Upper lobe of left lung (tissue), 6 donors: ENCODE measurements around the gene PGBD5. TPM values are rescaled to one million over a fixed set of nuclear protein-coding genes. Genes with fewer than 3 reads are reported as not detected.

ENCODE experiments used
- ATAC-seq, 2 donors: fragments of 200-7000 bp; cut with Tn5 transposase; one replicate each; pipeline ENCODE4 v1.9.1; 2022; ENCODE audit warnings: mild to moderate bottlenecking in 2 of 2, moderate library complexity in 2 of 2; ENCODE audit not compliant: low FRiP score in 2 of 2
- DNase-seq, 2 donors: peaks; one replicate each; pipeline ENCODE4 v3.0.0-alpha.2; 2019 to 2020
- H3K27ac ChIP-seq, 4 donors: fragments of 200-600 bp; sonication (generic); one replicate each; pipeline ENCODE4 v1.5.1; 2016 to 2019
- H3K27me3 ChIP-seq, 4 donors: fragments of 200-600 bp; sonication (generic); one replicate each; pipeline ENCODE4 v1.5.1; 2017 to 2019
- H3K36me3 ChIP-seq, 4 donors: fragments of 200-600 bp; sonication (generic); one replicate each; pipeline ENCODE4 v1.5.1; 2016 to 2019
- H3K4me1 ChIP-seq, 4 donors: fragments of 200-600 bp; sonication (generic); one replicate each; pipeline ENCODE4 v1.5.1; 2018 to 2019
- H3K4me3 ChIP-seq, 4 donors: fragments of 200-600 bp; sonication (generic); one replicate each; pipeline ENCODE4 v1.5.1; 2017 to 2019; ENCODE audit warnings: mild to moderate bottlenecking in 2 of 4, moderate library complexity in 1 of 4
- H3K9me3 ChIP-seq, 4 donors: fragments of 200-600 bp; sonication (generic); one replicate each; pipeline ENCODE4 v1.5.1; 2018 to 2019
- CTCF ChIP-seq, 6 experiments: fragments of 450-650 bp in 4 of 6; fragments of 200-600 bp in 2 of 6; sonication (generic) in 2 of 6; IDR thresholded peaks; one replicate each; pipeline ENCODE4 v1.5.1; 2016 to 2019; ENCODE audit warnings: antibody characterized with exemption in 6 of 6
- EP300 ChIP-seq, 4 donors: sonication (generic); formaldehyde crosslinking; IDR thresholded peaks; one replicate each; pipeline ENCODE4 v1.5.1; 2017; ENCODE audit warnings: antibody characterized with exemption in 4 of 4, control low read depth in 2 of 4
- POLR2A ChIP-seq, 4 donors: fragments of 450-650 bp; IDR thresholded peaks; one replicate each; pipeline ENCODE4 v1.5.1; 2016 to 2017; ENCODE audit warnings: antibody characterized with exemption in 4 of 4, mild to moderate bottlenecking in 2 of 4
- POLR2AphosphoS5 ChIP-seq, 2 donors: sonication (generic); formaldehyde crosslinking; IDR thresholded peaks; one replicate each; pipeline ENCODE4 v1.5.1; 2017; ENCODE audit warnings: antibody characterized with exemption in 2 of 2
- WGBS, 2 donors: methylation state at CpG; one replicate each; pipeline ENCODE4 v1.1.5; 2017 to 2018; 5-methylcytosine and 5-hydroxymethylcytosine counted together
- total RNA-seq, 6 donors: library from RNA; depleted of rRNA in 4 of 6; stranded (reverse); fragments of >200 nt in 4 of 6; gene quantifications; one replicate each; pipeline versions ENCODE4 v1.1.0 to v1.2.1, GENCODE V29; 2016 to 2021
- donor health status: DM: no; HTN: no; CAD: no; lungs with moderate emphysema.
- donor health status: DM: no; HTN: yes; CAD: no; lungs with severe emphysema.

Gene PGBD5
- total RNA-seq, 6 donors from 2014 or later = 0.78 to 5.0 (median 3.9) TPM

- WGBS, 2 donors = 77 to 80% methylated on average over 4 of the region's 4 CpGs
- no peaks in the 10 kb centered on the region for H3K27me3 ChIP-seq
- DNase-seq (no peak), ATAC-seq (no peak)
- no peak overlapping the region for H3K27ac ChIP-seq
- no peaks in the 10 kb centered on the region for H3K36me3 ChIP-seq
- H3K9me3 ChIP-seq = no peaks in the 10 kb centered on the region
- no peaks in the 10 kb centered on the region for H3K4me1 ChIP-seq
- no peak overlapping the region for H3K4me3 ChIP-seq
- no peak for TF ChIP-seq EP300 (IDR thresholded peaks at IDR 0.05)
- no peak for TF ChIP-seq CTCF (IDR thresholded peaks at IDR 0.05)
Measured at GRCh38 chr1:230354005-230354404, 72.1 kb downstream of the PGBD5 start.

GRCh38 chr1:230352537-230352936 lies 73.6 kb downstream of the PGBD5 start:
- DNase-seq (no peak), ATAC-seq (no peak)
- Histone ChIP-seq H3K4me1 (no peaks in the 10 kb centered on the region), H3K27ac (no peak overlapping the region), H3K9me3 (no peaks in the 10 kb centered on the region), H3K27me3 (no peaks in the 10 kb centered on the region), H3K36me3 (no peaks in the 10 kb centered on the region), H3K4me3 (no peak overlapping the region)
- TF ChIP-seq EP300 (IDR thresholded peaks at IDR 0.05) = no peak
- TF ChIP-seq POLR2AphosphoS5 (IDR thresholded peaks at IDR 0.05) = no peak
- TF ChIP-seq CTCF (IDR thresholded peaks at IDR 0.05) = no peak
- no peak for TF ChIP-seq POLR2A (IDR thresholded peaks at IDR 0.05)
- 81 to 87% methylated on average over 6 of the region's 6 CpGs for WGBS, 2 donors

- DNase-seq (no peak), ATAC-seq (no peak)
- no peaks in the 10 kb centered on the region for H3K36me3 ChIP-seq
- no peaks in the 10 kb centered on the region for H3K9me3 ChIP-seq
- no peaks in the 10 kb centered on the region for H3K4me1 ChIP-seq
- WGBS, 2 donors = 71% methylated on average over 6 of the region's 6 CpGs
- no peak overlapping the region for H3K4me3 ChIP-seq
- no peaks in the 10 kb centered on the region for H3K27me3 ChIP-seq
- no peak overlapping the region for H3K27ac ChIP-seq
- TF ChIP-seq POLR2A (IDR thresholded peaks at IDR 0.05) = no peak
- no peak for TF ChIP-seq EP300 (IDR thresholded peaks at IDR 0.05)
- no peak for TF ChIP-seq POLR2AphosphoS5 (IDR thresholded peaks at IDR 0.05)
- TF ChIP-seq CTCF (IDR thresholded peaks at IDR 0.05) = no peak
Measured at GRCh38 chr1:230351983-230352382, 74.1 kb downstream of the PGBD5 start.

- no peak for ATAC-seq
- H3K4me1 ChIP-seq = no peaks in the 10 kb centered on the region
- no peaks in the 10 kb centered on the region for H3K9me3 ChIP-seq
- H3K4me3 ChIP-seq = no peak overlapping the region
- TF ChIP-seq EP300 (IDR thresholded peaks at IDR 0.05) = no peak
- no peak for TF ChIP-seq POLR2A (IDR thresholded peaks at IDR 0.05)
- no peak for TF ChIP-seq CTCF (IDR thresholded peaks at IDR 0.05)
- no peak for TF ChIP-seq POLR2AphosphoS5 (IDR thresholded peaks at IDR 0.05)
- DNase-seq = no peak
- H3K27me3 ChIP-seq = no peaks in the 10 kb centered on the region
- 27 to 46% methylated on average over 2 of the region's 2 CpGs for WGBS, 2 donors
- H3K27ac ChIP-seq = no peak overlapping the region
- H3K36me3 ChIP-seq = no peaks in the 10 kb centered on the region
Measured at GRCh38 chr1:230351514-230351913, 74.6 kb downstream of the PGBD5 start.

GRCh38 chr1:230350208-230350921 lies 75.8 kb downstream of the PGBD5 start:
- Histone ChIP-seq H3K4me3 (no peak overlapping the region), H3K9me3 (no peaks in the 10 kb centered on the region), H3K27ac (no peak overlapping the region), H3K27me3 (no peaks in the 10 kb centered on the region), H3K4me1 (no peaks in the 10 kb centered on the region), H3K36me3 (no peaks in the 10 kb centered on the region)
- WGBS, 2 donors = 86 to 88% methylated on average over 13 of the region's 13 CpGs
- DNase-seq (no peak), ATAC-seq (no peak)
- TF ChIP-seq POLR2AphosphoS5 (IDR thresholded peaks at IDR 0.05) (no peak), POLR2A (IDR thresholded peaks at IDR 0.05) (no peak), EP300 (IDR thresholded peaks at IDR 0.05) (no peak), CTCF (IDR thresholded peaks at IDR 0.05) (no peak)
